Liver (tissue), 9 donors: ENCODE results near the gene SULT1B1. TPM values are rescaled to one million over a fixed set of nuclear protein-coding genes. Genes with fewer than 3 reads are reported as not detected.

ENCODE experiments used
- DNase-seq: peaks from one replicate; pipeline ENCODE4 v3.0.0-alpha.2; 2017; ENCODE audit warnings: low spot score
- H3K27ac ChIP-seq, 2 donors: one replicate each; pipeline ENCODE4 v1.7.0; 2013; ENCODE audit warnings: inconsistent platforms in 2 of 2, low read length in 2 of 2, control low read depth in 1 of 2, low read depth in 1 of 2, mild to moderate bottlenecking in 1 of 2
- H3K27me3 ChIP-seq, 4 donors: one replicate each; pipeline versions ENCODE4 v1.6.1 to v1.7.0; 2013; ENCODE audit warnings: low read length in 3 of 4, inconsistent platforms in 1 of 4, mild to moderate bottlenecking in 1 of 4, moderate library complexity in 1 of 4; ENCODE audit not compliant: control insufficient read depth in 4 of 4, insufficient read depth in 4 of 4
- H3K36me3 ChIP-seq, 4 donors: one replicate each; pipeline versions ENCODE4 v1.6.1 to v1.7.0; 2013; ENCODE audit warnings: low read length in 3 of 4, mild to moderate bottlenecking in 3 of 4, low read depth in 1 of 4, moderate library complexity in 1 of 4; ENCODE audit not compliant: control insufficient read depth in 4 of 4, insufficient read depth in 3 of 4
- H3K4me1 ChIP-seq, 4 donors: one replicate each; pipeline versions ENCODE4 v1.6.1 to v1.7.0; 2013; ENCODE audit warnings: low read length in 3 of 4, mild to moderate bottlenecking in 3 of 4, moderate library complexity in 1 of 4; ENCODE audit not compliant: control insufficient read depth in 4 of 4, insufficient read depth in 4 of 4
- H3K4me3 ChIP-seq, 3 donors: one replicate each; pipeline versions ENCODE4 v1.6.1 to v1.7.0; 2013; ENCODE audit warnings: low read length in 3 of 3, control low read depth in 1 of 3, low read depth in 1 of 3, mild to moderate bottlenecking in 1 of 3
- H3K9ac ChIP-seq, 2 donors: one replicate each; pipeline ENCODE4 v1.7.0; 2013; ENCODE audit warnings: low read length in 2 of 2, mild to moderate bottlenecking in 2 of 2, moderate library complexity in 2 of 2, control low read depth in 1 of 2, low read depth in 1 of 2
- H3K9me3 ChIP-seq, 4 donors: one replicate each; pipeline versions ENCODE4 v1.6.1 to v1.7.0; 2013; ENCODE audit warnings: low read length in 3 of 4; ENCODE audit not compliant: control insufficient read depth in 4 of 4
- FOXA1 ChIP-seq: IDR thresholded peaks from 2 replicates; pipeline ENCODE4 v1.6.1; 2016; ENCODE audit warnings: antibody characterized with exemption
- FOXA2 ChIP-seq: IDR thresholded peaks from 2 replicates; pipeline ENCODE4 v1.6.1; 2016; ENCODE audit warnings: antibody characterized with exemption
- GABPA ChIP-seq, 2 donors: IDR thresholded peaks in 1 of 2; conservative IDR thresholded peaks in 1 of 2; 2 replicates each; pipeline ENCODE4 v1.6.1; 2016; ENCODE audit warnings: antibody characterized with exemption in 2 of 2, mild to moderate bottlenecking in 1 of 2, moderate library complexity in 1 of 2
- HNF4A ChIP-seq, 2 donors: conservative IDR thresholded peaks; 2 replicates each; pipeline ENCODE4 v1.6.1; 2016; ENCODE audit warnings: antibody characterized with exemption in 2 of 2, mild to moderate bottlenecking in 2 of 2
- HNF4G ChIP-seq: IDR thresholded peaks from 2 replicates; pipeline ENCODE4 v1.6.1; 2016; ENCODE audit warnings: antibody characterized with exemption
- JUND ChIP-seq, 2 donors: IDR thresholded peaks; 2 replicates each; pipeline ENCODE4 v1.6.1; 2016; ENCODE audit warnings: antibody characterized with exemption in 2 of 2
- MAX ChIP-seq: IDR thresholded peaks from 2 replicates; pipeline ENCODE4 v1.6.1; 2016; ENCODE audit warnings: antibody characterized with exemption
- NR2F2 ChIP-seq: IDR thresholded peaks from 2 replicates; pipeline ENCODE4 v1.6.1; 2016; ENCODE audit warnings: antibody characterized with exemption
- RAD21 ChIP-seq, 2 donors: IDR thresholded peaks; 2 replicates each; pipeline ENCODE4 v1.6.1; 2016; ENCODE audit warnings: antibody characterized with exemption in 2 of 2, mild to moderate bottlenecking in 2 of 2
- RXRA ChIP-seq, 2 donors: IDR thresholded peaks; 2 replicates each; pipeline ENCODE4 v1.6.1; 2017 to 2018; ENCODE audit warnings: antibody characterized with exemption in 2 of 2, mild to moderate bottlenecking in 1 of 2
- SP1 ChIP-seq: IDR thresholded peaks from 2 replicates; pipeline ENCODE4 v1.6.1; 2018; ENCODE audit warnings: antibody characterized with exemption, mild to moderate bottlenecking
- TAF1 ChIP-seq: conservative IDR thresholded peaks from 2 replicates; pipeline ENCODE4 v1.6.1; 2016; ENCODE audit warnings: antibody characterized with exemption, mild to moderate bottlenecking
- YY1 ChIP-seq: IDR thresholded peaks from 2 replicates; pipeline ENCODE4 v1.6.1; 2016; ENCODE audit warnings: antibody characterized with exemption, mild to moderate bottlenecking
- WGBS: extraction: QIAGEN DNeasy Blood & Tissue Kit; methylation state at CpG from one replicate; pipeline ENCODE4 v1.1.7; 2013; 5-methylcytosine and 5-hydroxymethylcytosine counted together
- polyA plus RNA-seq, 2 donors: library from polyadenylated mRNA; stranded (reverse) in 1 of 2; unstranded in 1 of 2; fragments of 200-250 nt in 1 of 2; fragments of >200 nt in 1 of 2; fragmentation: Nextera tagmentation in 1 of 2; extraction: Ambion mirVana in 1 of 2; gene quantifications; one replicate each; pipeline versions ENCODE4 v1.2.1 to v1.2.3, GENCODE V29; 2013 to 2015
- total RNA-seq, 2 donors: library from RNA; depleted of rRNA; stranded (reverse); fragments of >200 nt; gene quantifications; one replicate each; pipeline ENCODE4 v1.2.3, GENCODE V29; 2014
- TF ChIP-seq, protein P1 (sequence below): fragments of 150-350 bp; IDR thresholded peaks from 2 replicates; pipeline ENCODE4 v1.5.1; 2017; ENCODE audit warnings: improper control_type of control experiment, low read depth, low read length; ENCODE audit not compliant: missing input control
- TF ChIP-seq, protein P2 (sequence below): IDR thresholded peaks from 2 replicates; pipeline ENCODE4 v1.6.1; 2016; ENCODE audit warnings: antibody characterized with exemption
- donor health status: healthy.
- donor health status: healthy.
- donor health status: healthy.
- donor health status: healthy.
- donor health status: healthy.

Gene SULT1B1
- total and polyA plus RNA-seq, 4 donors, result 0.28 to 30.5 (median 14.0) TPM

DNA sequence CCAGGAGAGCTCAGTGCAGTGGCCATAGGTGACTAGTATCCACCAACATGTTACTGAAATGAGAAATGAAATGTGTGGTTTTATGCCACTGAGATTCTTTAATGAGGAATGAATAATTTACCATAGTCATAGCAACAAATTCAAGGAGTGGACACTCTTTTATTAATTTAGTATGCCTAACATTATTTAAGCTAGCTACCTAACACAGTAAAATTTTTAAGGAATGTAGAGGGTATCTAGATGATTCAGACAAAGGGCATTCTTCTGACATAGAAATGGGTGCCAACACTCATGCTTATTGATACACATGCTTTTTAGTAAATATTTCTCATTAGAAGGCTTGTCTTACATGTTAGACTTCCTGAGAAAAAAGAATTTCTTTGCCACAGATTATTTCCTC lies 33.3 kb upstream of the SULT1B1 start:
- Histone ChIP-seq H3K9me3 (no peaks in the 10 kb centered on the region), H3K4me3 (no peak overlapping the region), H3K4me1 (no peaks in the 10 kb centered on the region), H3K27ac (no peak overlapping the region), H3K27me3 (no peaks in the 10 kb centered on the region), H3K9ac (no peak overlapping the region), H3K36me3 (no peaks in the 10 kb centered on the region)
- no peak for DNase-seq
- no peak for TF ChIP-seq RXRA (IDR thresholded peaks at IDR 0.05)
- TF ChIP-seq, protein P1, sequence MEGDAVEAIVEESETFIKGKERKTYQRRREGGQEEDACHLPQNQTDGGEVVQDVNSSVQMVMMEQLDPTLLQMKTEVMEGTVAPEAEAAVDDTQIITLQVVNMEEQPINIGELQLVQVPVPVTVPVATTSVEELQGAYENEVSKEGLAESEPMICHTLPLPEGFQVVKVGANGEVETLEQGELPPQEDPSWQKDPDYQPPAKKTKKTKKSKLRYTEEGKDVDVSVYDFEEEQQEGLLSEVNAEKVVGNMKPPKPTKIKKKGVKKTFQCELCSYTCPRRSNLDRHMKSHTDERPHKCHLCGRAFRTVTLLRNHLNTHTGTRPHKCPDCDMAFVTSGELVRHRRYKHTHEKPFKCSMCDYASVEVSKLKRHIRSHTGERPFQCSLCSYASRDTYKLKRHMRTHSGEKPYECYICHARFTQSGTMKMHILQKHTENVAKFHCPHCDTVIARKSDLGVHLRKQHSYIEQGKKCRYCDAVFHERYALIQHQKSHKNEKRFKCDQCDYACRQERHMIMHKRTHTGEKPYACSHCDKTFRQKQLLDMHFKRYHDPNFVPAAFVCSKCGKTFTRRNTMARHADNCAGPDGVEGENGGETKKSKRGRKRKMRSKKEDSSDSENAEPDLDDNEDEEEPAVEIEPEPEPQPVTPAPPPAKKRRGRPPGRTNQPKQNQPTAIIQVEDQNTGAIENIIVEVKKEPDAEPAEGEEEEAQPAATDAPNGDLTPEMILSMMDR, result no peak
- no peak for TF ChIP-seq FOXA2
- no peak for TF ChIP-seq NR2F2
- no peak for TF ChIP-seq TAF1
- no peak for TF ChIP-seq HNF4A (conservative IDR thresholded peaks at IDR 0.05)
- TF ChIP-seq FOXA1, result no peak
- TF ChIP-seq, protein P2, sequence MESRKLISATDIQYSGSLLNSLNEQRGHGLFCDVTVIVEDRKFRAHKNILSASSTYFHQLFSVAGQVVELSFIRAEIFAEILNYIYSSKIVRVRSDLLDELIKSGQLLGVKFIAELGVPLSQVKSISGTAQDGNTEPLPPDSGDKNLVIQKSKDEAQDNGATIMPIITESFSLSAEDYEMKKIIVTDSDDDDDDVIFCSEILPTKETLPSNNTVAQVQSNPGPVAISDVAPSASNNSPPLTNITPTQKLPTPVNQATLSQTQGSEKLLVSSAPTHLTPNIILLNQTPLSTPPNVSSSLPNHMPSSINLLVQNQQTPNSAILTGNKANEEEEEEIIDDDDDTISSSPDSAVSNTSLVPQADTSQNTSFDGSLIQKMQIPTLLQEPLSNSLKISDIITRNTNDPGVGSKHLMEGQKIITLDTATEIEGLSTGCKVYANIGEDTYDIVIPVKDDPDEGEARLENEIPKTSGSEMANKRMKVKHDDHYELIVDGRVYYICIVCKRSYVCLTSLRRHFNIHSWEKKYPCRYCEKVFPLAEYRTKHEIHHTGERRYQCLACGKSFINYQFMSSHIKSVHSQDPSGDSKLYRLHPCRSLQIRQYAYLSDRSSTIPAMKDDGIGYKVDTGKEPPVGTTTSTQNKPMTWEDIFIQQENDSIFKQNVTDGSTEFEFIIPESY, result no peak

GRCh38 chr4:69787879-69788278 lies 27.5 kb upstream of the SULT1B1 start:
- no peaks in the 10 kb centered on the region for H3K9me3 ChIP-seq
- H3K27ac ChIP-seq, result no peak overlapping the region
- H3K36me3 ChIP-seq, result peaks cover 0 to 1% (median 0%) of the 10 kb centered on the region in 4 donors
- no peaks in the 10 kb centered on the region for H3K4me1 ChIP-seq
- TF ChIP-seq, protein P1, result no peak
- TF ChIP-seq HNF4A (conservative IDR thresholded peaks at IDR 0.05) (no peak), HNF4G (no peak), TAF1 (no peak), RAD21 (IDR thresholded peaks at IDR 0.05) (no peak), SP1 (no peak), YY1 (no peak), JUND (IDR thresholded peaks at IDR 0.05) (no peak), NR2F2 (no peak)
- no peak overlapping the region for H3K9ac ChIP-seq
- no peak overlapping the region for H3K4me3 ChIP-seq
- no peak for DNase-seq
- no peaks in the 10 kb centered on the region for H3K27me3 ChIP-seq

GRCh38 chr4:69786547-69786946 lies 26.1 kb upstream of the SULT1B1 start:
- H3K4me1 ChIP-seq, result no peaks in the 10 kb centered on the region
- no peak overlapping the region for H3K4me3 ChIP-seq
- no peak overlapping the region for H3K9ac ChIP-seq
- H3K27me3 ChIP-seq, result no peaks in the 10 kb centered on the region
- 93% methylated on average over 1 of the region's 1 CpG for WGBS
- DNase-seq, result no peak
- H3K36me3 ChIP-seq, result peaks cover 0 to 1% (median 0%) of the 10 kb centered on the region in 4 donors
- H3K9me3 ChIP-seq, result no peaks in the 10 kb centered on the region
- no peak overlapping the region for H3K27ac ChIP-seq
- no peak for TF ChIP-seq TAF1
- no peak for TF ChIP-seq FOXA2
- TF ChIP-seq RXRA (IDR thresholded peaks at IDR 0.05), result no peak
- TF ChIP-seq YY1, result no peak
- no peak for TF ChIP-seq MAX
- no peak for TF ChIP-seq GABPA (IDR thresholded peaks at IDR 0.05 in 1 of 2, conservative IDR thresholded peaks at IDR 0.05 in 1 of 2)
- TF ChIP-seq, protein P1, result no peak
- TF ChIP-seq NR2F2, result no peak
- TF ChIP-seq, protein P2, result no peak
